ENCODE measurements around the gene CDC6.
A peak's percentile ranks its signal among the peaks of the same experiment; 100 is the strongest.

The CDC6 gene

DNA sequence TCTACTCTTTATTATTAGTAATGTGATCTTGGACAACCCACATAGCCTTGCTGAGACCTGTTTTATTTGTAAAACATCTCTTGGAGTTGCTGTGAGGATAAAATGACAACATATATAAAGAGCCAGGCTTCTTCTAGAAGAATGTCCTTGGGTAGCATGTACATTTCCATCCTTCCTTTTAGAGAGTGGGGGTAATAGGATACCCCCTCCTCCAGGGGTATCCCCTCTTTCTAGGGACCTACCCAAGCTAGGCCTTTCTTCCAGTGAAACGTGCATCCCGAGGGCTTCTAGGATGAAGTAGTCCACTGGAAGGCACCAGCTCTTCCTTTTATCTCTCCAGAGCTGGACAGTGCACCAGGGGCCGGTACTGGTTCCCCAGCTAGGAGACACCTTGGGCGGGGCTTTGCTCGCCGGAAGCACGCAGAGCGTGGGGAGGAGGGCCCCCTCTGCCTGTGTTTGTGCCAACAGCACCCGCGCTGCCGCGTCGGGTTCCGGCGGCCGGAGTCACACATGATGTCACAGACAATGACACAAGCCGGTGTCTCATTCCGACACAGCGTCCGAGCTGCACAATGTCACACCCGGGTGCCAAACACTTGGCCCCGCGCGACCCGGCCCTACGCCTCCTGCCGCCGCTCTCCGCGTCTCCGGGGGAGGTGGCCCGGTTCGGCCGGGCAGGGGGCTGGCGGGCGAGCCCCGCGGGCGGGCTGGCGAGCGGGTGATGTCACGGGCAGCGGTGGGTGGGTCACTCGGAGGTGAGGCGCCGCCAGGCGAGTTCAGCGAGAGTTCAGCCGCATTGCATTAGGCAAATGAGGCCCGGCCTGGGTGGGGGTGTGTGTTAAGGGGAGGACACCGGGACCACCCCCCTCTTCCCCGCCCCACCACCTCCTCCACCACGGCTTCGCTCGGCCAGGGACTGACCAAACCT is 53.5 kb downstream of the CDC6 start:
- DNase-seq (ENCODE audit: low read depth) = peak; percentile 77

DNA sequence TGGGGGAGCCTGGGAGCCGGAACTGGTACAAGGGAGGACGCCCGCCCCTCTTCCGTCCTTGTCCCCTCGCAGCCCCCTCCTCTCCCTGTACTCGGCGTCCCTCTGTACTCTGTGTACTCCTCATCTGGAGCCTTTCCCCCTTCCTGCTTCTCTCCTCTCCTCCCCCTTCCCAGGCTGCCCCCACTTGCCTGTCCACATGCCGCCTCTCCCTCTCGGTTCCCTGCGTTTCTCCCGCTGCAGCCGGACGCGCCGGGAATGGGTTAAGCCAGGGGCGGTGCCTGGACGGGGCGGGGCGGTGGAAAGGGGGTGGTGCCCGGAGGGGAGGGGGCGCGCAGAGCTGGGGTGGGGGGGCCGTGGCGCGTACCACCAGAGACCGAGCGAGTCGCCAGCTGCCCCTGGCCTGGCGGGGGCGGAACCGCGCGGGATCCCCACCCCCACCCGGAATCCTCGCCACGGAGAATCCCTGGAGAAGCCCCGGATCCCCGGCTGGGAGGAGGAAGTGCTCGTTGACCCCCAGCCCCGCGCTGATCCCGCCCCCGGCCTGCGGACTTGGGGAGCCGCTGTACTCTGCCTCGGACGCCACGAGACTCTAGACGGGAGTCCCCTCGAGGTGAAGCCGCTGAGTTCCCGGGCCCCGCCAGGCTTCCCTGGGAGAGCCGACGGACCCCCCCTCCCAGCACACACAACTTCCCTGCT is 54.3 kb downstream of the CDC6 start:
- DNase-seq (ENCODE audit: low read depth) = peak; percentile 74

DNA sequence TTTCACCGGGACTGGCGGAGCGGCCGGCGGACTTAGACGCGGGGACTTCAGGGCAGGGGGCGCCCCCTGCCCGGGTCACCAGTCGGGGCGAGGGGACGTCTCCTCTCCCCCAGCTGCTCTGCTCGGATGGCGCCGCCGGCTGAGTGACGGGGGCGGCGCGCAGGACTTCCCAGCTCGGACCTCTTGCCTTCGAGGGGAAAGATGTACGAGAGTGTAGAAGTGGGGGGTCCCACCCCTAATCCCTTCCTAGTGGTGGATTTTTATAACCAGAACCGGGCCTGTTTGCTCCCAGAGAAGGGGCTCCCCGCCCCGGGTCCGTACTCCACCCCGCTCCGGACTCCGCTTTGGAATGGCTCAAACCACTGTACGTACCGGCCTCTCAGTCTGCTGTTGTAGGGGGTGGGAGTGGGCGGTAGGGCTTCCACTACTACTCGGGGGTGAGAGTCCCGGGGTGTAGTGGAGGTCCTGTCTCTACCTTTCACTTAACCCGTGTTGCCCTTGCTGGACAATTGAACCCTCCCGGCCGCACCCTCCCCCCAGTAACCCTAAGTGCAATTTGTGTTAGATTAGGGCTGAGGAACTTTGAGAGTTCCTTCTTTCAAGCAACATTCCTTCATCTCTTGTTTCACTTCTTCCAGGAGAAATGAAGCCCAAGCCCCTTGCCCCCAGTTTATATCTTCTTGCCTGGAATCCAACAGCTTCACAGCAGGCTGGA is 55.0 kb downstream of the CDC6 start:
- no peak for DNase-seq (ENCODE audit: low read depth)

DNA sequence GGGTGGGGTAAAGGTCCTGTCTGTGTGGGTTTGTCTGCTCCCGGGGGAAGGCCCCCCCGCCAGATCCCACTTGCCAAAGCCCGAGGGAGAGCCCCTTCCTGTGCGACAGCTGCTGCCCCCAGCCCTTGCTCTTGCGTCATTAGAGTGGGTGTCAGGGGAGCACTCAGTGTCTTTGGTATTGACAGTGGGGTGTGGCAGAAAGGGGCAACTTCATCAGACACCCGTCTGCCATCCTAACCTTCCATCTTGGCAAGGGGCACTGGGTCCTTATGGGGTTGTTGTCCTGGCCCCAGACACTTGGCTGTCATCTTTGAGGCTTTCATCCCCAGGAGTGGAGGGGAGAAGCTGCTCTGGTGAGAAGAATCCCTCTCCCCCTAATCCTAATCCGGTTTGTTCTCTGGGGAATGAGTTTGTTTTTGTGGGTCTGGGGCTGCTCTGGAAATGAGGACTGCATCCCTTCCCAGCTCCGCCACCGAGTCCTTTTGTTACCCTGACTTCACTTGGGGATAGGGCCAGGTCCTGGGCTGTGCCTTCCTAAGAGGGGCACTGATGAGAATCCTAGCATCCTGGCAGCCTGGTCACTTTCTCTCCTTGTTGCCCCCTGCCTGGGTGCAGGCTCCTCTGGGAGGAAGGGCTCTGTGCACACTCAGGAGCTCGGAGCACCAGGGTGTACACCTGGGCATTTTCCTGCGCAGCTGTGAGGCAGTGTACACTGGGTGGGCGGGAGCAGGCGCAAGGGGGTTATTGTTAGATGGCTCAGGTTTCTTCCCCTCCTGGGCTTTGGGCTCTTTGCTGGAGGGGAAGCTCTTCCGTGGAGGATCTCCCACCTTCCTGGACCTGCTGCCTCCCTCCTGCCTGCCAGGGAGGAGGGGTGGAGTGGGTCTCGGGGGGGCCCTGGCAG is 55.8 kb downstream of the CDC6 start:
- DNase-seq (ENCODE audit: low read depth) = no peak

DNA sequence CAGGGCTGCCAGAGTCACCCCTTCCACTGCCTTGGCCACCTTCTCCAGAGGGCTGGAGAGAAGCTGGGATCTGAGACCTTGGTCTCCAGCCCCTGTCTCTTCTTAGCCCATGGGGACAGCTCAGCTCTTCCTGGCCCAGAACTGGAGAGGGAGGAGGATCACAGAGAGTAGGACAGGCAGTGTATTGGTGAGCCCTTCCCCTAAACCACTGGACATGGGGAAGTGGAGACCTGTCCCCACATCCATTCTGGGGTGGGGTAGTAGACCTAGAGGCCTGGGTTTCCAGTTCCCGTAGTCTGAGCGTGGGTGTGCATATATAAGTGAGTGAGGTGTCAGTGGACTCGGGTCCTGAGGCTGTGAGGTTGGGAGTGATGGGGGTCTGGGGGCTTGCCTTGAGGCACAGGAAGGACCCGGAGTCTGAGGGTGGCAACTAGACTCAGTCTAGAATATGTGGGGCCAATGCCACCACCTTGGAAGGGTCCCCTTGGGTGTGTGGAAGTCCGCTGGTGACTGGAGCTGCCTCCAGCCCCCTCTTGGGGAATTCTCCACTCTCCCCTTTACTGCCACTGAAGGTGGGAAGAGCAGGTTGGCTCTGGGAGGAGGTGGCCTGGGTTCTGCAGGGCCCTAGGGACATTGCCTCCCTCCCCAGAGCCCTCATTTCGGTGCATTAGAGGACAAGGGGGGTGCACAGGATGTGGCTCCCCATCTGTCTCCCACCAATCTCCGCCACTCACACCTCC is 56.9 kb downstream of the CDC6 start:
- no peak for DNase-seq (ENCODE audit: low read depth)

DNA sequence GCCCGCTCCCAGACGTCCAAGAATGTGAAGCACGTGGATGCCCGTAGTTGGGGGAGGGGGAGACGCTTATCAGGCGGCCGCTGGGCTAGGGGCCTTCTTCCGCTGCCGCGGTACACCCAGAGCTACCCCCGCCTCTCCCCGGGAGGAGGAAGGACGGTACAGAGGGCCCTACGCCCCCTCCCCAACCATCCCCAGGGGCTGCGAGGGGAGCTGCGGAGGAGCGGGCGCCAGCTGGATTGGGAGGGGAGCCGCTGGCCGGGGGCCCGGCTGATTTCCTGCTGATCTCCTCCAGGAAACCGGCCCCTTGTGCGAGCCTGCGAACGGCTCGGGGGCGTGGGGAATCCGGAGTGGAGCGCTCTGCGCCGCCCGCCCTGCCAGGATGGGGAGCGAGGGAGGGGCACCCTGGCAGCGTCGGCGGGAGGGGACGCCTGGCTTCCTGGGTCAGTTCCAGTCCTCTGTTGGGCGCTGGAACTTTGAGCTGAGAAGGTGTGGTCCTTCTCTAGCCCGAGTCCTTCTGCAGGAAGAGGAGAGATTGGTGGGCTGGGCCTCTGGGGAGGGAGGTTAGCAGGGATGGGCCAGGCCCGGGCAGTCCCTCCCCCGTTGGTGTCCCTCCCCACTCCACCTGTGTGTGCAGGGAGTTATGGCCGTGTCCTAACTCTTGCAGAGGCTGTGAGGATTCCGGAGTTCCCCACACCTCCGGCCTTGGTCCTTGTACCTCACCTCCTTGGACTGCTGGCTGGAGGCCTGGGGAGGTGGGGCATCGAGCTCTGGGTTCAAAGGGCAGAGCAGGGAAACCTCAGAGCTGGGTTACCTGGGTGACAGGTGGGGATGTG is 57.7 kb downstream of the CDC6 start:
- DNase-seq (ENCODE audit: low read depth) = peak; percentile 51

DNA sequence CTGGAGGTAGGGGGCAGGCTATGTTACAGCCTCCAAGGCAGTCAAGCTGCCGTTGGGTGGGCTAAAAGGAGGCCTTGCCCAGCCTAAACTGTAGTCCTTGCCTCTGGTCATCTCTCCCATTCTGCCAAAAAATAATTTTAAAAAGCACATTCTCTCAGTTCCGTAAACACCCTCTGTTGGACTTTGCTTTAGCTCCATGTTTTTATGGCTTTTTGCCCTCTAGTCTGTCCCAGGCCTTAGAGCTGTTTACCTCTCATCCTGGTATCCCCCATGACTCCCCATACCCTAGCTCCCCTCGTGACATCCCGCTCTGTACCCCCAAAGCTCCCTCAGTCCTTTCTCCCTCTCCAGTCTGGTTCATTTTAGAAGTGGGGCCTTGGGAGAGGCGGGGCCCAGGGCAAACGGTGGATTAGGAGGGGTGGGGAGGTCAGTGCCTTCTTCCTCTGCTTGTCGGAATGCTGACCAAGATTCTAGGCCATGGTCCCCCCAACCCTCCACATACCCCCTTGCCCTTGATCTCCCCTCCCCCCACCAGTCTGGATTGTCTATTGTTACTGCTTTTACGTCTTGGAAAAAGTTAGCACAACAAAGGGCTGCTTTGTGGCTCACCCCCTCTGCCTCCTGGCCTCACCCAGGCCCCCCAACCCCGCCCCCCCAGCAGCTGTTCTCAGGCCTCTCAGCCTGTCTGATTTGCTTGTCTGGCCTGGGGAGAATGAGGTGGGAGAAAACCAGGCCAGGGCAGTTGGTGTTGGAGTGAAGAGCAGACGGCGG is 58.5 kb downstream of the CDC6 start:
- no peak for DNase-seq (ENCODE audit: low read depth)

GRCh38 chr17:40346765-40347158 is 59.1 kb downstream of the CDC6 start:
- DNase-seq (ENCODE audit: low read depth) = no peak

DNA sequence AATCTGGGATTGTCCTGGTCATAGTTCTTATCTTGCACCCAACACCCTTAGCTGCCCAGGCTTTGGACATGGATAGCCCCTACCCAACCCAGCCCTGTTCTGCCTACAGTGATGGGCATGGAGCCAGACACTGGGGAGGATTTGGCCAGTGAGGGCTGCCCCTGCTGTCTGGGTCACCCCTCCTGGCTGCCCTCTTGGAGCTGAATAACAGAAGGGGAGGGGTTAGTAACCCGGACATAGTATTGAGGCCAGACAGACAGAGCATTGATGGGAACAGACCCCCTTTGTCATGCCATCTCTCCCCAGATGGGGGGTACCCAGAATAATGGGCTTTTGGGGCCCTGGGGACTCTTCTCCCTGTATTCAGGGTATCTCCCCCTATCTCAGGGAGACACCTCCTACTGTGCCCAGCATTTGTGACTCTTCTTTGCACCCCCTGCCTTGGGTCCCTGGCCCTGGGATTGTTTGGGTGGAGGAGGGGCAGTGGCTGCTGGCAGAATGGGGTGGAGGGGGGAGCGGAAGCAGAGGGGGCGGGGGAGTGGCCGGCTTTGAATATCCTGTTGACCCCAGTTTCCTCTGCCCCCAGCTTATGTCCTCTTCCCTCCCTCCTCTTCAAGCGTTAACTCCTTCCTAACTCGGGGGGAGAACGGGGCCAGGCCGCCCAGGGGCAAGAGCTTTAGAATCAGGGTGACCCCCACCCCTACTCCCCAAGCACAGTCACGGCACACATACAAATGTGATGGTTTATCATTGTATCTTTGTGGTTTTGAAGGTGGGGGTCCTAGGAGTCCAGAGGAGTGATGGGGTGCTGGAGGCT is 59.8 kb downstream of the CDC6 start:
- DNase-seq (ENCODE audit: low read depth) = no peak

DNA sequence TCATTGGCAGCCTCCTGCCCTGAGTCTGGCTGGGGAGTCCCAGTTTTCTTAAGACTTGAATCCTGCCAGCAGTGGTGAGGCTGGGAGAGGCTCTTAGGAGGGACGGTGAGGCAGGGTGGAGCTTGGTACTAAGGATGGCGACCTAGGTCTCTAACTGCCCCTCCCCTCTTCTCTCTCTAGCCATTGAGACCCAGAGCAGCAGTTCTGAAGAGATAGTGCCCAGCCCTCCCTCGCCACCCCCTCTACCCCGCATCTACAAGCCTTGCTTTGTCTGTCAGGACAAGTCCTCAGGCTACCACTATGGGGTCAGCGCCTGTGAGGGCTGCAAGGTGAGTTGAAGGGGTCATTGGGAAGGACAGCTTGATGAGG is 60.4 kb downstream of the CDC6 start:
- DNase-seq (ENCODE audit: low read depth) = no peak

DNA sequence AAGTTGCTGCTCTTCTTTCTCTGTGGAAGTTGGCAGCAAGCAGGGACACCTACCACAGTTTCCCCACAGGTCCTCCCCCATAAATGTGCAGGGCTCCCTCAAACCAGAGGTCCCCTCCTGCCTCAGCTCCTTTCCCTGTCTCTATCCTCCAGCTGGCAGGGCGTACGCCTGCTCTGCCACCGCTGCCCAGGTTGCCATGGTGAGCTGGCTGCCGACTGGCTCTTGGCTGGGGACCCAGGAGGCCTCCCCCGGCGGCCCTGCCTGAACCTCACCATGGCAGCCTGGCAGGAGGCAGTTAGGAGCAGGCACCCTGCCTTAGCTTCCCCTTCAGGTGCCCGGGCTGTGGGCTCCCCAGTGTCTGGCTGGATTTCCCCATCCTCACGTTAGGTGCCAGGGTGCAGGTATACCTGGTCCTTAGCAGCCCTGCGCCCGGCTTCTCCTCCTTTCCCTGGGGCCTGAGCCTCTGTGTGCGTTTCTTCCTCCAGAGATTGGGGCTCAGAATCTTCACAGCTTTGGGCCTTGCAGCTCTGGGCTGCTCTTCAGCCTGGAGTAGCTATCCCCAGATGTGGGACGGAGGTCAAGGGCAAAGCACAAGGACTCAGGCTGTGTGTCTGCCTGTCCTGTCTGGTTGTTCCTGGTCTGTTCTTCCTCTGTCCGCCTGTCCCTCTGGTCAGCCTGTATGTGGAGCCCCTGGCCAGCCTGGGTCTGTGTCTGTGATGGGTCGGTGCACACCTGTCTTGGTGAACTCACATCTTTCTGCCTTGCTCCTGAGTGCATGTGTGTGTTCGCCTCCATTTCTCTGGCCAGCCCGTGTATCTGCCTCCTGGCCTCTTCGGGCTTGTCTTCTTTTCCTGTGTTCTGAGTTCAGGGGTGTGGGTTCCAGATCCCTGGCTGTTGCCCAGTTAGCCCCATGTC is 61.1 kb downstream of the CDC6 start:
- no peak for DNase-seq (ENCODE audit: low read depth)

GRCh38 chr17:40349477-40349894 is 61.8 kb downstream of the CDC6 start:
- no peak for DNase-seq (ENCODE audit: low read depth)

- peak; percentile 48 for DNase-seq (ENCODE audit: low read depth)
Observed at GRCh38 chr17:40349895-40350688, 62.4 kb downstream of the CDC6 start.

- no peak for DNase-seq (ENCODE audit: low read depth)
Observed at GRCh38 chr17:40350689-40351358, 63.1 kb downstream of the CDC6 start.

DNA sequence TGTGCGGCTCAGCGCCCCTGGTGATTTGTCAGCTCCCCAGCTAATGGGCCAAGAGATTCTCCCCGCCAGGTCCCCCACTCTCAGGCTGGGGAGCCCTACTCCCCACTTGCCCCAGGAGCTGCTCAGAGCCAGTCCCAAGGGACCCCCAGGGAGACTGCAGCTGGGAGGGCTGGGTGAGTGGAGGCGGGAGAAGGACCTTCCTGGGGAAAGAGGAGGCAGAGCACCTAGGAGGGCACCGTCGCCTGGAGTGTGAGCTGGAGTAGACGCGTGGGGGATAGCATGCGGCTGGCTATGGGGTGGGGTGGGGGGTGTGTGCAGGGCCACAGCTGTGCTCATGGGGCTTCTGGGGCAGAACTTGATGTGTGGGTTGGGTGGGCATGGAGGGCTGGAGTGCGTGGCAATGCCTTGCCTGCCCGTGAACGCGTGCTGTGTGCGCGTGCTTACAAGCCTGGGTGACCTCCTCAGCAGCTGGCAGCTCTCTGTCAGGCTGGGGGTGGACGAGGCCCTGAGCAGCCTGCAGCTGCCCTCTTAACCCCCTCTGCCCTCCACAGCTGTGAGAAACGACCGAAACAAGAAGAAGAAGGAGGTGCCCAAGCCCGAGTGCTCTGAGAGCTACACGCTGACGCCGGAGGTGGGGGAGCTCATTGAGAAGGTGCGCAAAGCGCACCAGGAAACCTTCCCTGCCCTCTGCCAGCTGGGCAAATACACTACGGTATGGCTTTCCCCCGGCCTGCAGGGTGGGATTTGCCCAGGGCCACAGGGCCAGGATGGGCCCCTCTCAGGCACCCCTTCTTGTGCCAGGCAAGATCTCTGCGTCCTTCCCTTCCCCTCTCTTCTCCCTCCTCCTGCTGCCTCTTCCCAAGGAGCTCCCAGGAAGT is 63.9 kb downstream of the CDC6 start:
- DNase-seq (ENCODE audit: low read depth) = no peak
